Measurements from ENCODE around the gene BBS12.
A peak's percentile ranks its signal among the peaks of the same experiment; 100 is the strongest.

Gene BBS12

DNA sequence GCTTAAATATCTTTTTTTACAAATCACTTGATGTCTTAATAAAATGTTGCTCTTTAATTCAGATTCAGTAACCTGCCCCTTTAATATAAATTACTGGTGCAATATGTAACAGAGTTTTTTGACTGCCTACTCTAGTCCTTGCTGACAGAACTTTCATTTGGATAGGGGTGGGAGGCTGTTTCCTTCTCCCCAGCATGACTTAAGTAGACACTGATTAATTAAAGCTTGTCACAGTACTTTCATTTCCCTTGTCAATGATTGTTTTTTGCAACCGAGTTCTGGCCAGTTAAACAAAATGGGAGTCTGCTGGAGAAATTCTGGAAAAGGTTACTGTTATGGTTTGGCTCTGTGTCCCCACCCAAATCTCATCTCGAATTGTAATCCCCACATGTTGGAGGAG is 37.3 kb upstream of the BBS12 start:
- TF ChIP-seq, protein P1, sequence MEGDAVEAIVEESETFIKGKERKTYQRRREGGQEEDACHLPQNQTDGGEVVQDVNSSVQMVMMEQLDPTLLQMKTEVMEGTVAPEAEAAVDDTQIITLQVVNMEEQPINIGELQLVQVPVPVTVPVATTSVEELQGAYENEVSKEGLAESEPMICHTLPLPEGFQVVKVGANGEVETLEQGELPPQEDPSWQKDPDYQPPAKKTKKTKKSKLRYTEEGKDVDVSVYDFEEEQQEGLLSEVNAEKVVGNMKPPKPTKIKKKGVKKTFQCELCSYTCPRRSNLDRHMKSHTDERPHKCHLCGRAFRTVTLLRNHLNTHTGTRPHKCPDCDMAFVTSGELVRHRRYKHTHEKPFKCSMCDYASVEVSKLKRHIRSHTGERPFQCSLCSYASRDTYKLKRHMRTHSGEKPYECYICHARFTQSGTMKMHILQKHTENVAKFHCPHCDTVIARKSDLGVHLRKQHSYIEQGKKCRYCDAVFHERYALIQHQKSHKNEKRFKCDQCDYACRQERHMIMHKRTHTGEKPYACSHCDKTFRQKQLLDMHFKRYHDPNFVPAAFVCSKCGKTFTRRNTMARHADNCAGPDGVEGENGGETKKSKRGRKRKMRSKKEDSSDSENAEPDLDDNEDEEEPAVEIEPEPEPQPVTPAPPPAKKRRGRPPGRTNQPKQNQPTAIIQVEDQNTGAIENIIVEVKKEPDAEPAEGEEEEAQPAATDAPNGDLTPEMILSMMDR (conservative IDR thresholded peaks at IDR 0.05), result no peak

DNA sequence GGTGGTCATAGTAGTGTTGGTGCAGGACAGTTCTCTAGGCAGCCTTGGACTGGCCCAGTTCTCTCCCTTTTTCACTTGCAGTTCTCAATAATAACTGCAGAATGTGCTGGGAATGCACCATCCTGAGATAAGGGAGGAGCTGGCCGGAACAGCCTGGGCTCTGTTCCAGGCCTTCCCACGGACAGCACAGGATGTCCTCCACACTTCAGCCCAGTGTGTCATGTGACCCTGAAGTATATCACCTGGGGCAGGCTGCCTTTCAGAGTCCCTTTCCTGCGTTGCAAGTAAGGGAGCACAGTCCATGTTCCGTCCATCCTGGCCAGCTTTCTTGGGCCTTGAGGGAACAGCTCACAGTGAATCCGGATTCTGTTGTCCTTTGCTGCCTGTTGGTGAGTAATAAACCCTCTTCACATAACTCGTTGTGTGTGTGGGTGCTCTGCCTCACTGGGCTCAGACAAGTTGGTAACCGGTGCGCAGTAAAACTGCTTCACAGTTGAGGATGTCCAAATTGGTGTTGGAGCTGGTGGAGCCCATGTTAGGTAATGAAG is 32.3 kb upstream of the BBS12 start:
- TF ChIP-seq, protein P1 (conservative IDR thresholded peaks at IDR 0.05), result 0 out of 2 replicates have a peak, but pooled peaks have one; percentile 11
- H3K27ac ChIP-seq, result peak overlapping the region; percentile 96

More for the DNA sequence above, 37.3 kb upstream of the BBS12 start:
- H3K27ac ChIP-seq, result peak overlapping the region; percentile 34

DNA sequence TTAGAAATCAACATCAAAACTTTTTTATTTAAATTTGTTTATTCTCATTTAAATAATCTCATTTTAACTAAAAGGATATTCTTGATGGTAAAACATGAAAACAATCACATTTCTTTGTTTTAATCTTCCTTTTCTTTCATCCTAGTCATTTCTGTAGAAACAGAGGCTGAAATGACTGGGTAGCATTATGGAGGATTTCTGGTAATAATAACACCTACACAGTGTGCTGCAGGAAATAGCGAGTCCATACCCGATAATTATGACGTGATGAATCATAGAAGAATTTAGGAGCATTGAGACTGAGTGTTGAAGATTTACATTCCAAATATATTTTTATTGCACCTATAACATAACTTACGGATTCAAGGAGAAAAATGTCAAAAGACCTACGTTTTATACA is 31.4 kb upstream of the BBS12 start:
- H3K27ac ChIP-seq, result peak overlapping the region; percentile 96
- TF ChIP-seq, protein P1 (conservative IDR thresholded peaks at IDR 0.05), result no peak

DNA sequence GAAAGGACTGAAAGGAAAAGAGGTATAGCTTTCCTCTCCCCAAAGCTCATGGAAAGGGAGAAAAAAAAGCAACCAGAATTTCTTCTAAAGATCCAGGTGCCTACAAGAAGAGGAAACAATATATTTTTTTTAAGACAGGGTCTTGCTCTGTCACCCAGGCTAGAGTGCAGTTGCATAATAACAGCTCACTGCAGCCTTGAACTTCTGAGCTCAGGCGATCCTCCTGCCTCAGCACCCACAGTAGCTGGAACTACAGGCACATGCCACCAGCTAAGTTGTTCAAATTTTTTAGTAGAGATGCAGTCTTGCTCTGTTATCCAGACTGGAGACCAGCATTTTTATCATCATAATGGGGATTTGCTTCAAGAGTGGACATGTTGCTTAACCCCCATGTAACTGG is 30.5 kb upstream of the BBS12 start:
- TF ChIP-seq, protein P1 (conservative IDR thresholded peaks at IDR 0.05), result no peak
- H3K27ac ChIP-seq, result peak overlapping the region; percentile 96

DNA sequence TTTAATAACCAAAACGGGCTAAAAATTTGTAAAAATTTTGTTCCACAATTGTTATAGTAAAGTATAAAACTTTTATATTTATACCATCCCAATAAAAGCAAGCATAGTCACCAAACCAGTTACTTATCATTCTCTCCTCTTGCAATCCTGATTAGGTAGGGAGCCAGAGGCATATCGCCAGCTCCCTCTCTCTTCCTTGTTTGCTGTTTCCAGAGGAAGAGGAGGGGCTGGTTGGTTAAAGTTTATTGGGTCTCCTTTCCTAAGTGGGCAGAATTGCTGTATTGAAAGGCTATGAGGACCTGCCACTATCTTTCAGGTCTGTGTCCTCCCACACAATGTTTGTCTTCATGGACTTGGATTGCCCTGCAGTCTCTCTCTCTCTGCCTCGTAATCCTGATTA is 29.6 kb upstream of the BBS12 start:
- TF ChIP-seq, protein P1 (conservative IDR thresholded peaks at IDR 0.05), result no peak
- H3K27ac ChIP-seq, result peak overlapping the region; percentile 96

DNA sequence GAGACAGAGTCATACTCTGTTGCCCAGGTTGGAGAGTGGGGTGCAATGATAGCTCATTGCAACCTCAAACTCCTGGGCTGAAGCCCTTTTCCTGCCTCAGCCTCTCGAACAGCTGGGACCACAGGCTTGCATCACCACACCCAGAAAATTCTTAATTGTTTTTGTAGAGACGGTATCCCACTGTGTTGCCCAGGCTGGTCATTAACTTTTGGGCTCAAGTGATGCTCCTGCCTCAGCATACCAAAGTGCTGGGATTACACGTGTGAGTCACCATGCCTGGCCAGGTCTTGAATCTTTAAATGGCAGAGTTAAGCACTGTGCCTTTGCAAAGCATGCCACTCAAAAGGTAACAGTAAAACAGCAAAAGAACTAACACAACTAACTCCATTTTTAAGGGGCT is 28.6 kb upstream of the BBS12 start:
- TF ChIP-seq, protein P1 (conservative IDR thresholded peaks at IDR 0.05), result no peak
- H3K27ac ChIP-seq, result peak overlapping the region; percentile 96

DNA sequence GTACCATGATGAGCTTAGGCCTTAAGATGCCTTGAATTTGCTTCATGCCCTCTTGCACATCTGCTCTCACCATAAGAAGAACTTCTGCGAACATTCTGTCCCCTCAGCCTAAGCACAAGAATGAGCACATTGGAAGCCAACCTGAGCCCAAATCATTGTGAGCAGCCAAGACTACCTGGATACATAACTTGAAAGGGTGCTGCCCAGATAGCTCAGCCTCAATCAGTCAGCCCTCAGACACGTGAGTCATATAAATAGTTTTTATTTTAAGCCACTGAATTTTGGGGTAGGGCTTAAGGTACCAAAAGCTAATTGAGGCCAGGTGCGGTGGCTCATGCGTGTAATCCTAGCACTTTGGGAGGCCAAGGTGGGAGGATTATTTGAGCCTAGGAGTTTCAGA is 27.5 kb upstream of the BBS12 start:
- H3K27ac ChIP-seq, result no peak overlapping the region; the same call in 1 of the 2 replicates
- TF ChIP-seq, protein P1 (conservative IDR thresholded peaks at IDR 0.05), result no peak

Measured in VCaP (cell line).